Measurements from ENCODE around the gene CCDC197. TPM values are rescaled to one million over a fixed set of nuclear protein-coding genes. Genes with fewer than 3 reads are reported as not detected.

CCDC197 gene
- polyA plus RNA-seq, 1 experiment, result not detected

DNA sequence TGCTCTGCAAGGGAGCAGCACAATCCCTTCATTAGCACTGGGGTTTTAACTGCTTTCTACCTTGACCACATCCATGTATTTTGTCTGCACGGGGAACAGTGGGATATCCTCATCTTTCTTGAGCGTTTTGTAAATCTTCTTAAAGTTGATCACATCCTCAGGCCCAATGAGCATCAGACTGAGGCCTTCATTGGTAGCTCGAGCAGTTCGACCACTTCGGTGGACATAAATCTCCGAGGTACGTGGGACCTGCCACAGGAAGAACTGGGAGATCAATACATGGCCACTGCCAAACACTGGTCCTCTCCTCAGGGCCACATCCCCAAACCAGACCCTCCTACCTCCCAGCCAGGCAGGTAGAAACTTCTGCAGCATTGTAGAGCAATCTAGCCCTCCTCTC is 57.8 kb downstream of the CCDC197 start:
- no peak for DNase-seq (ENCODE audit: low read depth, low spot score)
- H3K27ac ChIP-seq (ENCODE audit: low read depth, low read length), result no peak overlapping the region
- no peaks in the 10 kb centered on the region for H3K9me3 ChIP-seq (ENCODE audit: control insufficient read depth, insufficient read depth, low read length)
- POLR2A ChIA-PET, result no interaction called here
- no peak overlapping the region for H3K4me3 ChIP-seq (ENCODE audit: low read depth, low read length)
- TF ChIP-seq, protein P1, sequence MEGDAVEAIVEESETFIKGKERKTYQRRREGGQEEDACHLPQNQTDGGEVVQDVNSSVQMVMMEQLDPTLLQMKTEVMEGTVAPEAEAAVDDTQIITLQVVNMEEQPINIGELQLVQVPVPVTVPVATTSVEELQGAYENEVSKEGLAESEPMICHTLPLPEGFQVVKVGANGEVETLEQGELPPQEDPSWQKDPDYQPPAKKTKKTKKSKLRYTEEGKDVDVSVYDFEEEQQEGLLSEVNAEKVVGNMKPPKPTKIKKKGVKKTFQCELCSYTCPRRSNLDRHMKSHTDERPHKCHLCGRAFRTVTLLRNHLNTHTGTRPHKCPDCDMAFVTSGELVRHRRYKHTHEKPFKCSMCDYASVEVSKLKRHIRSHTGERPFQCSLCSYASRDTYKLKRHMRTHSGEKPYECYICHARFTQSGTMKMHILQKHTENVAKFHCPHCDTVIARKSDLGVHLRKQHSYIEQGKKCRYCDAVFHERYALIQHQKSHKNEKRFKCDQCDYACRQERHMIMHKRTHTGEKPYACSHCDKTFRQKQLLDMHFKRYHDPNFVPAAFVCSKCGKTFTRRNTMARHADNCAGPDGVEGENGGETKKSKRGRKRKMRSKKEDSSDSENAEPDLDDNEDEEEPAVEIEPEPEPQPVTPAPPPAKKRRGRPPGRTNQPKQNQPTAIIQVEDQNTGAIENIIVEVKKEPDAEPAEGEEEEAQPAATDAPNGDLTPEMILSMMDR (IDR thresholded peaks at IDR 0.05; ENCODE audit: low read depth, low read length), result no peak
- CTCF ChIA-PET, result interaction anchor here (5.8 kb wide), 1 partner anchor 81 kb away, joined by 68 read pairs; no protein-coding TSS in a partner anchor
- no peaks in the 10 kb centered on the region for H3K27me3 ChIP-seq (ENCODE audit: control insufficient read depth, insufficient read depth, low read length)

- H3K9me3 ChIP-seq (ENCODE audit: control insufficient read depth, insufficient read depth, low read length), result no peaks in the 10 kb centered on the region
- no peaks in the 10 kb centered on the region for H3K27me3 ChIP-seq (ENCODE audit: control insufficient read depth, insufficient read depth, low read length)
- no peak overlapping the region for H3K4me3 ChIP-seq (ENCODE audit: low read depth, low read length)
- TF ChIP-seq, protein P1 (IDR thresholded peaks at IDR 0.05; ENCODE audit: low read depth, low read length), result no peak
- ChIA-PET POLR2A (no interaction called here), CTCF (interaction anchor here (0.7 to 4.1 kb wide), 4 partner anchors 20 to 80 kb away, joined by 3 to 18 read pairs (median 11); no protein-coding TSS in a partner anchor)
- no peak for DNase-seq (ENCODE audit: low read depth, low spot score)
- no peak overlapping the region for H3K27ac ChIP-seq (ENCODE audit: low read depth, low read length)
These were observed 59.6 kb downstream of the CCDC197 start for GRCh38 chr14:94056579-94057308.

- ChIA-PET POLR2A (no interaction called here), CTCF (interaction anchor here (1.1 to 4.1 kb wide), 4 partner anchors 22 to 118 kb away, joined by 4 to 18 read pairs (median 8); no protein-coding TSS in a partner anchor)
- TF ChIP-seq, protein P1 (IDR thresholded peaks at IDR 0.05; ENCODE audit: low read depth, low read length), result no peak
- H3K27ac ChIP-seq (ENCODE audit: low read depth, low read length), result no peak overlapping the region
- no peak for DNase-seq (ENCODE audit: low read depth, low spot score)
- H3K27me3 ChIP-seq (ENCODE audit: control insufficient read depth, insufficient read depth, low read length), result no peaks in the 10 kb centered on the region
- H3K9me3 ChIP-seq (ENCODE audit: control insufficient read depth, insufficient read depth, low read length), result no peaks in the 10 kb centered on the region
- H3K4me3 ChIP-seq (ENCODE audit: low read depth, low read length), result no peak overlapping the region
These were observed 61.1 kb downstream of the CCDC197 start for GRCh38 chr14:94058128-94058673.

Small RNA genes within 50 kb of the gene (small RNA-seq; reads per million reads assigned to genes)
- not detected for gene MIR4506 (ENCODE audit: insufficient read length, low read depth)

Other genes with a start within 250 kb of the CCDC197 start
- gene PRIMA1, start 208.8 kb upstream of the CCDC197 start, polyA plus RNA-seq (2011; rRNA removed), result not detected in 2 replicates
- not detected in 2 replicates for gene FAM181A, start 70.0 kb upstream of the CCDC197 start, polyA plus RNA-seq (2011; rRNA removed)
- gene ASB2, start 20.7 kb upstream of the CCDC197 start, polyA plus RNA-seq (2011; rRNA removed), result 1.6 and 2.0 TPM in 2 replicates
- 2.1 and 2.3 TPM in 2 replicates for gene OTUB2, start 29.0 kb downstream of the CCDC197 start, polyA plus RNA-seq (2011; rRNA removed)
- gene DDX24, start 83.9 kb downstream of the CCDC197 start, polyA plus RNA-seq (2011; rRNA removed), result 145 and 159 TPM in 2 replicates
- gene IFI27L1, start 84.0 kb downstream of the CCDC197 start, polyA plus RNA-seq (2011; rRNA removed), result 9.2 and 12.5 TPM in 2 replicates
- gene IFI27, start 113.4 kb downstream of the CCDC197 start, polyA plus RNA-seq (2011; rRNA removed), result 0.94 and 1.4 TPM in 2 replicates
- 81.9 and 122 TPM in 2 replicates for gene IFI27L2, start 132.3 kb downstream of the CCDC197 start, polyA plus RNA-seq (2011; rRNA removed)
- 0.60 and 0.65 TPM in 2 replicates for gene PPP4R4, start 177.0 kb downstream of the CCDC197 start, polyA plus RNA-seq (2011; rRNA removed)